H7 (cell line): Measurements from ENCODE around the gene BTBD7. TPM values are rescaled to one million over a fixed set of nuclear protein-coding genes. Genes with fewer than 3 reads are reported as not detected.

ENCODE experiments used
- DNase-seq: peaks from one replicate; pipeline ENCODE4 v3.0.0; 2012
- H3K27me3 ChIP-seq: 2 replicates; pipeline ENCODE4 v1.6.0; 2011; ENCODE audit warnings: mild to moderate bottlenecking, low read length; ENCODE audit not compliant: control insufficient read depth, insufficient read depth
- H3K36me3 ChIP-seq: replicated peaks from 2 replicates; pipeline ENCODE4 v1.5.1; 2011; ENCODE audit warnings: low read length; ENCODE audit not compliant: control insufficient read depth, insufficient read depth
- H3K4me3 ChIP-seq: 2 replicates; pipeline ENCODE4 v1.5.1; 2011; ENCODE audit warnings: low read depth, mild to moderate bottlenecking, control low read depth, low read length, moderate library complexity; ENCODE audit not compliant: insufficient read depth
- total RNA-seq: library from RNA; depleted of rRNA; stranded (reverse); fragments of >200 nt; shearing (Covaris generic); gene quantifications from 2 replicates; pipeline ENCODE4 v1.2.3, GENCODE V29; 2014

BTBD7 gene
- total RNA-seq, 1 experiment from 2014 or later, result 13.4 TPM

DNA sequence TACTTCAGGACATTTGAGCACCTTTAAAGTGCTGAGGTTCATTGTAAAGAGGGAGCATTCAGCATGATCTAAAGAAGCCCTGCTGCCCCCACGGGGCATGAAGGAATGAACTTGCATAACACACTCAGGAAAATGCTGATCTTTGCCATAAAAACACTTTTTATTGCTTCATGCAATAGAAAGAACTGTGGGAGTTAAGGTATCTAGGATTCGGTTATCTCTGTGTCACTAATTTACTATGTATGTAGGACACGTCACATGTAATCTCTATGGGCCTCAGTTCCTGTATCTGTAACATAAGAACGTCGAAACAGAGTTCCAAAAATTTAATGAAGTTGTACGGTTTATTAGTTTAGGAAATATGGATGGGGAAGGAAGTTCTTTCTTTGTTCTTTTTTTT is 33.0 kb downstream of the BTBD7 start:
- no peaks in the 10 kb centered on the region for H3K27me3 ChIP-seq
- H3K4me3 ChIP-seq, result no peak overlapping the region
- no peak for DNase-seq
- H3K36me3 ChIP-seq, result no peaks in the 10 kb centered on the region

DNA sequence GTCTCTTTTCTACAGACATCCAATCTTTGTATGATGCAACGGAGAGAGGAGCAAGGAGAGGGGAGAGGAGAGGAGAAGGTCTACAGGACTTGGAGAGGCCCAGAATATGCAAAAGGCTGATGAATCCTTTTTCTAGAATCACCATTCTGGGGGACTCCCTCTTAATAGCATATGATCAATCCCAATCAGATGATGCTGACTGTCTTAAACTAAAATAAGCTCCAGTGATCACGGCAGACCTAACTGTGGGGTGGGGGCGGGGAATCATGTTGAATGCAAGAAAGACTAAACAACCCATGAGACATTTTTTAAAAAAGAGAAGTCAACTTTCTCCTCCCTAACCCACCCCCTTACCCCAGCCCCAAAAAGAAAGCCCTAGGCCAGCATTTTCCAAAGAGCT is 33.4 kb downstream of the BTBD7 start:
- DNase-seq, result no peak
- Histone ChIP-seq H3K4me3 (no peak overlapping the region), H3K36me3 (no peaks in the 10 kb centered on the region), H3K27me3 (no peaks in the 10 kb centered on the region)

DNA sequence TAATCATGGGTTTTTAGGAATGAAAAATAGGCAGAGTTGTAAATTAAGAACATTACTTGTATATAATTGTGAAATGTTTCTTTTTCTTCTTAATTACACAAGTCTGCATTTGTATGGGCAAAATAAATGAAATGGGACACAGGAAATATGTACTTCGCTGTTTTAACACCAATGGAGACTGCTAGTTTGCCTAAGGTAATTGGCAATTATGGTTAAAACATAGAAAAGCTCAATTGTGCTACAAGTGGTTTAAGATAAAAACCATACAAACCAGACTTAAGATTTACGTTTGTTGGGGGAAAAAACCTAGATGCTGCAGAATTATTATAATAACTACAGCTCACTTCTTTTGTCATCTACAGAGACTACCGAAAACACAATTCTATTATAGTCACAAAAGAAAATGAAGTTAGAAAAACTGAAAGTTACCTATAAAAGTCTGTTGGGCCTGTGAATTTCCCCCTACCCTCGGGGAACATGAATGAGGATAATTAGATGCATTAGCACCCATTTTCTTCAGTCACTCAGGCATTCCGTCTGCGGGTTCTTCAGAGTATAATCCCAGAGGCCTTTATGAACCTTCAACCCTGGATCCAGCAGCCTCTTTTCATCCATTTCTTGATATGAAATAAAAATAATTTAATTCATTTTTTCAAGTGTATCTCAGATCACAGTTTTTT is 37.2 kb downstream of the BTBD7 start:
- Histone ChIP-seq H3K36me3 (no peaks in the 10 kb centered on the region; the same call in 1 of the 2 replicates), H3K27me3 (no peaks in the 10 kb centered on the region), H3K4me3 (no peak overlapping the region)
- no peak for DNase-seq

DNA sequence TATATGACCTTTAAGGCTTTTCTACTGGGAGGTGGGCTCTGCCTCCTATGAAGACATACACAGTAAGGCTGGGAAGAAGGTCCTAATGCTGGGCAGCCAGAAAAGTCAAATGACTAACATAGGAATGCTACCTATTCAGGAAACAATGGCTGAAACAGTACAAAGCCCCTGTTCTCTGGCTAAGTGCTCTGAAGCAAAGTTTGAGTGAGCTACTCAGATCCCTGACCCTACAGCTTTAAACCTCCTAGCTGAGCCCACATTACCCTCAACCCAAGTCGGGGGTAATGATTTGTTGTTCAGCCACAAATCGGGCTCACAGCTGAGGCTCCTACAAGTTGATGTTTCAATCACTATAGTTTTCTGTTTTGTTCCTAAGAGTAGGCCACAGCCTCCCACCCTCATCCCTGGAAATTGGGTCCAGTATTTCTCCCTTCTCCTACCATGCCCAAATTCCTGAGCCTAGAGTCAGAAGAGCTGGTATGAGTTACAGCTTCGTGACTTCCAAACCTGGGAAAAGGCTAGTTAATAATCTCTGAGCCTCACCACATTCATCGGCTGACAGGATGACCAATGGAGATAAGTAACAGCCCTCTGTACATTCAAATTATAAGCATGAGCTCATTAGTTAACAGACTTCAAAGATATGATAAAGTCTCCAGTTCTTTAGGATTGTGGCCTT is 46.5 kb downstream of the BTBD7 start:
- H3K4me3 ChIP-seq, result no peak overlapping the region
- H3K27me3 ChIP-seq, result no peaks in the 10 kb centered on the region
- H3K36me3 ChIP-seq, result no peaks in the 10 kb centered on the region; the same call in 1 of the 2 replicates
- no peak for DNase-seq

DNA sequence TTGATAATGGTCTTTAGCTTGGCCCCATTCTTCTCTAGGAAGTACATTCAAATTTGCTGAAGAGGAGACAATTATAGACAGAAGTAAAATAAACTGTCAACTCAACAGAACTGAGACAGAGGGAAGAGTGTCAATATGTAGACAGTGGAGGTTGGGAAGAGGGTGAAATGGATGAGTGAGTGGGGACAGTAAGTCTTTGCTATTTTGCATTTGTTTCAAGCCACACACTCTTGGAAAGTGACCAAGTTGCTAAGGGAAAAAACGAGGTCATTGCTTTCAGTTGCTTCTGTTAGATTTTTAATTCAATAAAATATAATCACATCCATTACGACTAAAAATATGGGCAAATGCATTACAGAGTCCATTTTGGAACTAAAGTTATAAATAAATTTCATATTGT is 47.8 kb downstream of the BTBD7 start:
- Histone ChIP-seq H3K27me3 (no peaks in the 10 kb centered on the region), H3K4me3 (no peak overlapping the region), H3K36me3 (no peaks in the 10 kb centered on the region; the same call in 1 of the 2 replicates)
- DNase-seq, result no peak

DNA sequence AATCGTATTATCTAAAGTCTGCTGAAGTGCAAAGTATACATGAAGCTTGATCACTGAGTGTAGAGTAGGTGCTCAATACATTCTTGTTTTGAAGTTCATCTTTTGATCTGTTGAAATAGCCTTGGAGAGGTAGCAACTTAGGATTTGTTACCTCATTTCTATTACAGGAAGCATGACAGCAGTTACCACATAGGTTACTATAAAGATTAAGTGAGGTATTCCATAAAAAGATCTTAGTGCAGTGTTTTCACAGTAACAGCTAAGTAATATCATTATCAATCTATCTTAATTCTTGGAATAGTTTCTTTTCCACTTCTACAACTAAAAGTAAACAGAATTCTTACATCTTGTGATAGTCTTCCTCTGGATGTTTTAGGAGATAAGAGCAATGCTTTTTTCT is 50.9 kb downstream of the BTBD7 start:
- Histone ChIP-seq H3K27me3 (no peaks in the 10 kb centered on the region), H3K4me3 (no peak overlapping the region), H3K36me3 (no peaks in the 10 kb centered on the region)
- DNase-seq, result no peak

DNA sequence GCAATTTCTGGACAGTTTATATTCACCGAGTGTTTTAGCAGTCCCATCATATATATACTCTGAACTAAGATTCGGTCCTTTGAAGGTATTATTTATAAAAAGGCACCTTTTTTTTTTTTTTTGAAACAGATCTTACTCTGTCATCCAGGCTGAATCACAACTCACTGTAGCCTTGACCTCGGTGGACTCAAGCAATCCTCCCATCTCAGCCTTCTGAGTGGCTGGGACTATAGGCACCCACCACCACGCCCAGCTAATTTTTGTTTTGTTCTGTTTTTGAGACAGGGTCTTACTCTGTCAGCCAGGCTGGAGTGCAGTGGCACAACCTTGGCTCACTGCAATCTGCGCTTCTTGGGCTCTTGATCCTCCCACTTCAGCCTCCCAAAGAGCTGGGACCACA is 52.1 kb downstream of the BTBD7 start:
- H3K4me3 ChIP-seq, result no peak overlapping the region
- no peaks in the 10 kb centered on the region for H3K36me3 ChIP-seq
- DNase-seq, result no peak
- no peaks in the 10 kb centered on the region for H3K27me3 ChIP-seq

DNA sequence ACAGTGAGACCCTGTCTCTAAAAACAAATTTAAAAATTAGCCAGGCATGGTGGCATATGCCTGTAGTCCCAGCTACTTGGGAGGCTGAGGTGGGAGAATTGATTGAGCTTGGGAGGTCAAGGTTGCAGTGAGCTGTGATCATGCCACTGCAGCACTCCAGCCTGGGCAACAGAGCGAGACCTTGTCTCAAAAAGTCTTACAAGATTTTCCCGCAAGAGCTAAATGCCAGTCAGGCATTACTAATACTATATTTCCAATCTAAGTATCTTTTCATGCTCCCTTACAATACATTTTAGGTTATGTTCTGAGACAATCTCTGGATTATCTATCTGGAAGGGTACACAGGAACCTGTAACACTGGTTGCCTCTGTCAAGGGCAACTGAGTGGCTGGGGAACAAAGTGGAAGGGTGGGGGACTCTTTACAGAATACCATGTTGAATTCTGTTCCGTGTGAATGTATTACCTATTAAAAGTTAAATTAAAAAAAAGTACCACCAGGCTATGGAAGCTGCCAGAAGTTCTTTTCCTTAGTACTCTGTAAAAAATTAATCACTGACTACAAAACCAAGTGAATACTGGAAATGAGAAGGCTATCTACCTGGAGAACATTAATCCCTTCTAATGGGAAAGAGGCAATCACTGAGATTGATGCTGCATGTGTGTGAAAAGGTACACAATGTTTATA is 56.7 kb downstream of the BTBD7 start:
- H3K4me3 ChIP-seq, result no peak overlapping the region
- DNase-seq, result no peak
- no peaks in the 10 kb centered on the region for H3K36me3 ChIP-seq
- no peaks in the 10 kb centered on the region for H3K27me3 ChIP-seq

DNA sequence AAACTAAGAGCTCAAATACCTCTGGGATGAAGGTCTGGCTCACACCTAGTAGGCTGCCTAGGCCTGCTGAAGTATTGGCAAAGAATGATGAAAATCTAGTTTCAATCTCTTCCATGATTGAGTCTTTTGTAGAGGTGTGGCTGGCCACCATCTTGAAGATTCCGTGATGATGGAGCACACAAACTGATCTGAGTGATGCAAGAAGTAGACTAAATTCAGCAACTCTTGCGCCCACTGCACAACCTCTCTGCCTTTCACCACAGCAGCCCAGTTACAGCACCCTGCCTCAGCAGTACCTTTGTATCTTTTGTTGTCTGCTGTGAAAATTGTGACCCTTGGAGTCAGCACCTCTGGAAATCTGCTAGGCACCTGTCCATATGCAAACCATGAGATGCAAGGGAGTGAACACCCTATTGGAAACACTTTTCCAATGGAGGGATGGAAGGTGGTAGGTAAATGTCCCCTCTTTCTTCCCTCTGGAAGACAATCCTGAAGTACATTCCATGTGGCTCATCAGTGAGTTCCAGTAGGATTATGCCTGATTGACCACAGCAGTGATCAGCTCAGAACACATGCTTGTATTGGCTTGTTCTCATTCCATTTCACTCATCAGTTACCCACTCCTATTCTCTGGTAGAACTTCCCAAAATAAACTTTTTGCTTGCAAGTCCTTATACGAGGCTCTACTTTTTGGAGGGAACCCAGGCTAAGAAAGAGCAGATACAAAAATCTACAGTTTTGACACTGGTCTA is 58.6 kb downstream of the BTBD7 start:
- H3K36me3 ChIP-seq, result no peaks in the 10 kb centered on the region
- no peak overlapping the region for H3K4me3 ChIP-seq
- no peaks in the 10 kb centered on the region for H3K27me3 ChIP-seq
- DNase-seq, result no peak

DNA sequence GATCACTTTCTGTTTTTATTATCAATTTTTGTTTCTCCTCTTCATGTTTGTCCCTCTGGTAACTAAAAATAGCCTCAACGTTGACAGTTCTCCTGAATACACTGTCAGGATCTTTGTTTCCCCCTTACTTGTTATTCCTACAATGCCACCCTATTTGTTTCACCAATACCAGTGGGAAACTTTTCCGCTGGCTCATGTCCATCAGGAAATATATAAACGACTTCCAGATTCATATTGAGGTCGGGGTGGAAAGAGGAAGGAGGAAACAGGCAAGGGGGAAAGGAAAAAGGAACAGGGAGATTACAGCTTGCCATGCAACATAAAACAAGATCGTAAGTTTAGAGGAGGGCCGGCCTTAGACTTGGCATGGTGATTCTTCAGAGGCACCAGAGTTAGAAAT is 61.7 kb downstream of the BTBD7 start:
- Histone ChIP-seq H3K27me3 (no peaks in the 10 kb centered on the region), H3K36me3 (no peaks in the 10 kb centered on the region), H3K4me3 (no peak overlapping the region)
- no peak for DNase-seq

DNA sequence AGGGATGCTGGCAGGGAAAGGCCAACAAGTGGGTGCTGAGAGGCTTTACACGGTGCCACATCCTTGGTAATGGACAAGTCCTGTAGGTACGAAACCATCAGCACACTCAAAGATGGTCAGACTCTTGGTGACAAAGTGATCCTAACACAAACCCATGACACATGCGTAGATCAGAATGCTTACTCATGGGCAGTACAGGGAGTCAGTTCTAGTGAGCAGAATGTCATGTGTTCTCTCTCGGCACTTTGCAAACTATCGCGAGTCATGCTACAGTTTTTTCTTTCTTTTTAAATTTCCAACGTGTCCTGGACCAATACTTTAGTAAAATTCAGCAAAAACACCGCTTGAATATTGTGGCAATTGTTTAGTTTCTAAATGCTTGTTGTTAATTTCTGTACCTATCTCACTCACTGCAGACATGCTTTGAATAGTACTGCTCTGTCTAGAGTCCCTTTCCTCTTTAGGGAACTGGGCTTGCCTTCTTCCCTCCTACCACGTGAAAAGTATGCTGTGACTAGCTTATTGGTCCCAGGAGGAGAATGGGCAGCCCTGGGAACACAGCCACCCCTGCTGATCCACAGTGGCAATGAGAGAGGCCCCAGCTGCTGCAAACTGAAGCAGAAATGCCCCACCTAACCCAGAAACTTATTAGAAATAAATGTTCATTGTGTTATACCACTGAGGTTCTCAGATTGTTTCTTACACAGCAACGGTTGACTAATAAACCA is 63.3 kb downstream of the BTBD7 start:
- H3K36me3 ChIP-seq, result no peaks in the 10 kb centered on the region

DNA sequence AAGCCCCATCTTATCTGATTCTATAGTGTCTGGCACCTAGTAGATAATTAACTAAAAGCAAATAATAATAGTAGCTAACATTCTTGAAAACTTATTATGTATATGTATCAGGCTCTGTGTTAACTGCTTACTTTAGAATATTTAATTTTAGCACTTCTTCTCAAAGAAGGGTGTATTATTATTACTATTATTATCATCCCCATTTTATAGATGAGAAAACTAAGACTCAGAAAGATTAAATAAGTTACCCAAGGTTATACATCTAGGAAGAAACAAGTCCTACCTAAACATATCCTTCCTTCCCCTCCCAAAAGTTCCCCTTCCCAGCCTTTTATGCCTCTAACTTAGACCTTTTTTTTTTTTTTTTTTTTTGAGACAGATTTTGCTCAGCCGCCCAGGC is 64.4 kb downstream of the BTBD7 start:
- Histone ChIP-seq H3K36me3 (peaks cover under 1% of the 10 kb centered on the region; the same call in 1 of the 2 replicates), H3K27me3 (no peaks in the 10 kb centered on the region), H3K4me3 (no peak overlapping the region)
- DNase-seq, result no peak

More for the DNA sequence above, 63.3 kb downstream of the BTBD7 start:
- Histone ChIP-seq H3K27me3 (no peaks in the 10 kb centered on the region), H3K4me3 (no peak overlapping the region)
- DNase-seq, result peak; percentile 10

DNA sequence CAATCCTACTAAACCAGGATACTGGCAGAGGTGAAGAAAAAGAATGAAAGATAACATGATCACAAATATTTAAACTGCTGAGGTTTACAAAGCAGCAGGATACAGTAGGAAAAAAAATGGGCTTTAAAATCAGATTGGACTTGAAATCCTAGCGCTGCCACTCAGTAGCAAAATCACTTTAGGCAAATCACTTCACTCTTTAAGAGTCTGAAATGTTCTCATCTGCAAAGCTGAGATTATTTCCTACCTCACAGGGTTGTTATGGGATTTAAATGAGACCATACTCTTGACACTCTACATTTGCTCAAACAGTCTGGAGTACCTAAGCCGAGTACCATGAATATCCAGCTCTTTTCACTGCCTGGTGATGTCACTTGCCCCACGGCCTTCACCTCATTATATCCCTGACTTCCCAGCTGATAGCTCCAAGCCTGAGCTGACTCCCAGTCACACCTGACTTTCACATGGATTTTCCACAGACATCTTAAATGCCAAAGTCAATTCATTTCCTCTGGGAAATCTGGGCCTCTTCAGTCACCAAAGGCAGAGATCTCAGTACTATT is 65.6 kb downstream of the BTBD7 start:
- DNase-seq, result no peak
- Histone ChIP-seq H3K4me3 (no peak overlapping the region), H3K27me3 (no peaks in the 10 kb centered on the region), H3K36me3 (peaks cover 2% of the 10 kb centered on the region; the same call in 1 of the 2 replicates)

DNA sequence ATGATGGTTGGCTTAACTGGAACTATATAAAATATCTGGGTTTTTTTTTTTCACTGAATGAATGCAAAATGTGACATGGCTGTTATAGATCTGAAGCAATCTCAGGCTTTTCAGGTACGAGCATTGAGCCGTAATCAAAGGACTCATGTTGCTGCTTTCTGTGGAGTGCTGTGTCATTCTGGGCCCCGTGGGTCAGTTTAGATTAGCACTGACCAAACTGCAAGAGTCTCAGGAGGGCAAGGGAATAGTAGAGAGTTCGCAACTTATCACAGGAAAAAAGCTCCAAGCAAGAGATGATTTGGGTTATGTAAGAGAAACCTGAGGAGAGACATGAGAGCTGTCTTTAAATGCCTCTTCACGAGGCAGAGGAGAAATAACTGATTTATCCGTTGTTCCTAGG is 66.7 kb downstream of the BTBD7 start:
- Histone ChIP-seq H3K36me3 (peaks cover 2% of the 10 kb centered on the region; the same call in 1 of the 2 replicates), H3K4me3 (no peak overlapping the region), H3K27me3 (no peaks in the 10 kb centered on the region)
- no peak for DNase-seq
